Activated B cell treated with CpG ODN at 0.5 μM for 24 hours (primary cell): ENCODE data around the gene RGS8. TPM values are rescaled to one million over a fixed set of nuclear protein-coding genes. Genes with fewer than 3 reads are reported as not detected.

Experiments
- ATAC-seq: fragments of 200-7000 bp; cut with Tn5 transposase; one replicate; pipeline ENCODE4 v1.10.0; 2021; ENCODE audit warnings: low read depth, mild to moderate bottlenecking, moderate library complexity
- CTCF ChIA-PET: fragments of 350-600 bp; sonication (Branson Sonifier 250); formaldehyde crosslinking; loops from one replicate; lab custom pipeline; 2021; ENCODE audit warnings: antibody characterized with exemption; lab: Charles Lee
- POLR2A ChIA-PET: fragments of 350-600 bp; sonication (Branson Sonifier 250); formaldehyde crosslinking; loops from one replicate; lab custom pipeline; 2021; ENCODE audit warnings: antibody characterized with exemption; lab: Charles Lee
- DNase-seq: peaks from one replicate; pipeline ENCODE4 v3.0.0; 2022
- H3K27ac Mint-ChIP-seq: one replicate; pipeline ENCODE4 v1.8.0; 2020; ENCODE audit warnings: mixed read lengths
- H3K27me3 Mint-ChIP-seq: one replicate; pipeline ENCODE4 v1.8.0; 2021; ENCODE audit warnings: mixed read lengths
- H3K36me3 Mint-ChIP-seq: one replicate; pipeline ENCODE4 v1.8.0; 2021; ENCODE audit warnings: low read depth, mixed read lengths
- H3K4me1 Mint-ChIP-seq: one replicate; pipeline ENCODE4 v1.8.0; 2021; ENCODE audit warnings: mixed read lengths
- H3K4me3 Mint-ChIP-seq: one replicate; pipeline ENCODE4 v1.8.0; 2020; ENCODE audit warnings: mild to moderate bottlenecking, mixed read lengths
- H3K9me3 Mint-ChIP-seq: one replicate; pipeline ENCODE4 v1.8.0; 2020; ENCODE audit warnings: mixed read lengths
- CTCF ChIP-seq: fragments of 200-600 bp; IDR thresholded peaks from one replicate; pipeline ENCODE4 v1.8.0; 2022; ENCODE audit warnings: antibody characterized with exemption, mild to moderate bottlenecking
- intact Hi-C: fragments of 100-400 bp; cut with micrococcal nuclease; formaldehyde crosslinking; loops from one replicate; pipeline ENCODE4 v1.15.1; 2024
- total RNA-seq: library from RNA; stranded (reverse); gene quantifications from 2 replicates; pipeline ENCODE4 v1.2.3, GENCODE V29; 2022

Gene RGS8
- total RNA-seq, 1 donor from 2014 or later, result not detected

GRCh38 chr1:182656842-182657397 is 27.5 kb downstream of the RGS8 start:
- no peaks in the 10 kb centered on the region for H3K36me3 Mint-ChIP-seq
- H3K4me1 Mint-ChIP-seq, result no peaks in the 10 kb centered on the region
- no peak for DNase-seq
- no peak overlapping the region for H3K4me3 Mint-ChIP-seq
- intact Hi-C loops, result no loop called here
- TF ChIP-seq CTCF, result no peak
- H3K9me3 Mint-ChIP-seq, result no peaks in the 10 kb centered on the region
- no peak for ATAC-seq
- no peak overlapping the region for H3K27ac Mint-ChIP-seq
- ChIA-PET CTCF (no interaction called here), POLR2A (no interaction called here)
- H3K27me3 Mint-ChIP-seq, result peaks cover 5% of the 10 kb centered on the region

- no peak for TF ChIP-seq CTCF
- ChIA-PET POLR2A (no interaction called here), CTCF (interaction anchor here (0.6 to 0.8 kb wide), 2 partner anchors 33 to 59 kb away, joined by 3 to 5 read pairs; no protein-coding TSS in a partner anchor)
- Mint-ChIP-seq H3K4me1 (peaks cover 11% of the 10 kb centered on the region), H3K36me3 (no peaks in the 10 kb centered on the region), H3K27ac (no peak overlapping the region), H3K4me3 (no peak overlapping the region), H3K27me3 (peaks cover 3% of the 10 kb centered on the region), H3K9me3 (no peaks in the 10 kb centered on the region)
- DNase-seq (no peak), ATAC-seq (no peak)
- intact Hi-C loops, result no loop called here
Observed at GRCh38 chr1:182653986-182654385, 30.4 kb downstream of the RGS8 start.

- H3K27me3 Mint-ChIP-seq, result peaks cover 3% of the 10 kb centered on the region
- H3K9me3 Mint-ChIP-seq, result no peaks in the 10 kb centered on the region
- ATAC-seq (no peak), DNase-seq (no peak)
- ChIA-PET POLR2A (no interaction called here), CTCF (no interaction called here)
- H3K36me3 Mint-ChIP-seq, result no peaks in the 10 kb centered on the region
- H3K4me3 Mint-ChIP-seq, result no peak overlapping the region
- H3K4me1 Mint-ChIP-seq, result peaks cover 16% of the 10 kb centered on the region
- intact Hi-C loops, result no loop called here
- TF ChIP-seq CTCF, result no peak
- H3K27ac Mint-ChIP-seq, result no peak overlapping the region
Observed at GRCh38 chr1:182652933-182653332, 31.5 kb downstream of the RGS8 start.

GRCh38 chr1:182651339-182651724 is 33.1 kb downstream of the RGS8 start:
- ATAC-seq (no peak), DNase-seq (no peak)
- no peak for TF ChIP-seq CTCF
- H3K4me1 Mint-ChIP-seq, result peaks cover 16% of the 10 kb centered on the region
- ChIA-PET POLR2A (no interaction called here), CTCF (no interaction called here)
- H3K36me3 Mint-ChIP-seq, result no peaks in the 10 kb centered on the region
- H3K4me3 Mint-ChIP-seq, result no peak overlapping the region
- H3K27me3 Mint-ChIP-seq, result no peaks in the 10 kb centered on the region
- no peak overlapping the region for H3K27ac Mint-ChIP-seq
- H3K9me3 Mint-ChIP-seq, result no peaks in the 10 kb centered on the region
- intact Hi-C loops, result no loop called here

GRCh38 chr1:182650678-182651338 is 33.6 kb downstream of the RGS8 start:
- CTCF ChIA-PET, result no interaction called here
- intact Hi-C loops, result no loop called here
- TF ChIP-seq CTCF, result no peak
- POLR2A ChIA-PET, result no interaction called here
- Mint-ChIP-seq H3K27ac (no peak overlapping the region), H3K27me3 (no peaks in the 10 kb centered on the region), H3K36me3 (no peaks in the 10 kb centered on the region), H3K9me3 (no peaks in the 10 kb centered on the region), H3K4me1 (peaks cover 16% of the 10 kb centered on the region), H3K4me3 (no peak overlapping the region)
- DNase-seq (no peak), ATAC-seq (no peak)
